GM12801 (cell line): Measurements from ENCODE around the gene CCNY.

Source experiments
- TF ChIP-seq, protein P1 (sequence below): IDR thresholded peaks from one replicate; pipeline ENCODE4 v1.5.1; 2011; ENCODE audit warnings: control low read depth; ENCODE audit not compliant: insufficient read length; ENCODE audit errors: extremely low read depth

CCNY gene

DNA sequence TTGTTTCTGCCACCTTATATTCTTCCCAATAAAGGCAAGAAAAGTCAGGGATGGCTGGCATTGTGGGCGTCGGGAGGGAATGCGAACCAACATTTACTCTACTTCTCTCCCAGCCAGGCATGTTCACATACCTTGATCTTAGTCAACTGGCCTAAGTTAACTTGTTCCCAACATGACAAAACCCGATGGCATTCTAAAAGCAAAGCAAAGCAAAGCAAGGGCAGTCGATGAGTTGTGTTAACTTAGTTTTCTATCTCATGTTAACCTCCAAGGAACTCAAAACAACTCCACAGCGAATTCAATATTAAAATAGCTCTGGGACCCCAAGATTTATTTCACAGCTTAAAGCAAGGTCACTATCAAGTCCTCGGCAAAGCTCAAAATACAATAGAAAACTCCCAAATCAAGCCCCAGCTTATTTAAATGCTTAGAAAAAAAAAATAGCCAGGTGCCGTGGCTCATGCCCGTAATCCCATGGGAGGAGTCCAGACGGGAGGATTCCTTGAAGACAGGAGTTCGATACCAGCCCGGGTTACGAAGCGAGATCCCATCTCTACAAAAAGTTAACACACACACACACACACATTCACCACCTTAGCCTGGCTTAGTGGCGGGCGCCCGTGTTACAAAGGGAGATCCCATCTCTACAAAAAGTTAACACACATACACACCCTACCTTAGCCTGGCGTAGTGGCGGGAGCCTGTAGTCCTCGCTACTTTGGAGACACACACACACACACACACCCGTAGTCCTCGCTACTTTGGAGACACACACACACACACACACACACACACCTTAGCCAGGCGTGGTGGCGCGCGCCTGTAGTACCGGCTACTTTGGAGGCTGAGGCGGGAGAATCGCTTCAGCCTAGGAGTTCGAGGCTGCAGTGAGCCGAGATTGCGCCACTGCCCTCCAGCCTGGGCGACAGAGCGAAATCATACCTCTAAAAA is 901 bp upstream of the CCNY start:
- TF ChIP-seq, protein P1, sequence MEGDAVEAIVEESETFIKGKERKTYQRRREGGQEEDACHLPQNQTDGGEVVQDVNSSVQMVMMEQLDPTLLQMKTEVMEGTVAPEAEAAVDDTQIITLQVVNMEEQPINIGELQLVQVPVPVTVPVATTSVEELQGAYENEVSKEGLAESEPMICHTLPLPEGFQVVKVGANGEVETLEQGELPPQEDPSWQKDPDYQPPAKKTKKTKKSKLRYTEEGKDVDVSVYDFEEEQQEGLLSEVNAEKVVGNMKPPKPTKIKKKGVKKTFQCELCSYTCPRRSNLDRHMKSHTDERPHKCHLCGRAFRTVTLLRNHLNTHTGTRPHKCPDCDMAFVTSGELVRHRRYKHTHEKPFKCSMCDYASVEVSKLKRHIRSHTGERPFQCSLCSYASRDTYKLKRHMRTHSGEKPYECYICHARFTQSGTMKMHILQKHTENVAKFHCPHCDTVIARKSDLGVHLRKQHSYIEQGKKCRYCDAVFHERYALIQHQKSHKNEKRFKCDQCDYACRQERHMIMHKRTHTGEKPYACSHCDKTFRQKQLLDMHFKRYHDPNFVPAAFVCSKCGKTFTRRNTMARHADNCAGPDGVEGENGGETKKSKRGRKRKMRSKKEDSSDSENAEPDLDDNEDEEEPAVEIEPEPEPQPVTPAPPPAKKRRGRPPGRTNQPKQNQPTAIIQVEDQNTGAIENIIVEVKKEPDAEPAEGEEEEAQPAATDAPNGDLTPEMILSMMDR = no peak

DNA sequence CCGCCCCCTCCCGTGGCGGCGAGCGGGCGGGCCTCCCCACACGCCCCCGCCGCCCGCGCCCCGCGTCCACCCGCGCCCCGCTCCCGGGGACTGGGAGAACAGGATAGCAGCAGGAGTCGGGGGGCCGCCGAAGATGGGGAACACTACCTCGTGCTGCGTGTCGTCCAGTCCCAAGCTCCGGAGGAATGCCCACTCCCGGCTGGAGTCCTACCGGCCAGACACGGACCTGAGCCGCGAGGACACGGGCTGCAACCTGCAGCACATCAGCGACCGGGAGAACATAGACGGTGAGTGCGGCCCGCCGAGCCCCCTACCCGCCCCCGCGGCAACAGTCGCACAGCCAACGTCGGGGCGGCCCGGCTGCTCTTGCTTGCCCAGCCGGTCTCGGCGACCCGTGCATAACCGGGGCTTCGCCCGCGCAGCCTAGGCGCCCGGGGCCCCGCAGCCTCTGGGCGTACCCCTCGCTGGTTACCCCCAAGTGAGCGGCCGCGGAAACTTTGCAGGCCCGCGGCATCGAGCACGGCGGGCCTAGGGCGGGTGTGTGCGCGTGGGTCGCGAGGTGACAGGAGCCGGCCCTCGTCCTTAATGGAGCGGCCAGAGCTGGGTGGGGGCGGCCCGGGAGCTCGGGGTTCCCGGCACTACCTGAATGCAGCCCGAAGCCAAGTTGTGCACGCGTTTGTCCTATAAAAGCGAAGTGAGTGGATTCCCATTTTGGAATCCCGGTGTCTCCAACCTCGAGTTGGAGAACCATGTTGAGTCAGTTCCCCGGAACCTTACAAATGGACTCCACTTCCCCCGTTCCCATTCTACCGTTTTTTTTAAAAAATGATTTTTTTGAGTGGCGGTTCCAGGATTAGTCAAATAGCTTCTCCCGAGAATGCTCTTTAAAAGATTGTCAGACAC is 863 bp downstream of the CCNY start:
- TF ChIP-seq, protein P1 = no peak

DNA sequence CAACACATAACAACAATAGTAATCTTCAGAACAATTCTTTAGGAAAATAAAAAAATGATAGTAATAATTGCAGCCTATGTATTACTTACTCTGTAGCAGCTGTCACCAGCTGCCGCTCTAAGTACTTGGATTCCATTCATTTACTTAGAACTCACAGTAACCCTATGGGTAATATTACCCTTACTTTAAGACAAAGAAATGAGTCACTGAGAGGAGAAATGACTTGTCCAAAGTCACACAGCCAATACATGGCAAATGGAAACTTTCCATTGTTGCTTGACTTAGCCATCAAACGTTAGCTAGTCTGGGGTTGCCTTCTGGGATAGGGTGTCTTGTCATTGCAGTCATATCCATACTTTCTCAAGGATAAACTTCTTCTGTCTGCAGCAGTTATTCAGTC is 3.6 kb downstream of the CCNY start:
- TF ChIP-seq, protein P1 = no peak

DNA sequence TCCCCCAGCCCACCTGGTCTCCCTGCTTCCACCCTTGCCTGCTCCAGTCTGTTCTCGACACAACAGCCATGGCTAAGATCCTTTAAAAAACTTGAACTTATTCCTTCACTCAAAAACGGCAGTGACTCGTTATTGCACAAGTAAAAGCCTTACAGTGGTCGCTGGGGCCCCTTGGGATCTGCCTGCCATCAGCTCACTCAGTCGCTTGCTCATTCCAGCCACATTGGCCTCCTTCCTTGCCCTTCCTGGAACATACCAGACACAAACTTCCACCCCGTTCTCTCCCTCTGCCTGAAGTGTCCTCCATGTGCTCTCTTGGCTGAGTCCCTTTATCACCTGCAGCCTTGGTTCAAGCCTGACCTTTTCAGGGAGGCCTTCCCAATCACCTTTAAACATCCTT is 4.7 kb downstream of the CCNY start:
- TF ChIP-seq, protein P1 = no peak

DNA sequence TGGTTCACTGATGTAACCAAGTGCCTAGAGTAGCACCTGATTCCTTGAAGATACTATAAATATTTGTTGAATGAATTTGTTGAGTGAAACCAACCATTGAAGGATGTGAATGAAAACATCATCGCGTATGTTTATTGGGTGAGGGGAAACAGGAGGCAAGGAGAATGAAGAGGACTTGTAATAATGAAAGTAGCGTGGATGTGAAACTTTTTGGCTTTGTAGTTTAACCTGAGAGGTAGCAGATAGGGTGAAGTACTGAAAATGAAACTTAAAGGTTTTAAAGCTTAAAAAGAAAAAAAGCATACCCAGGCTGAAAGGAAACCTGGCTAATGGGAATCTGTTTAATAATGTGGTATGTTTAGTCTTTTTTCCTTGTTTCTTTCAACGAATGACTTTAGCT is 5.2 kb downstream of the CCNY start:
- TF ChIP-seq, protein P1 = no peak

DNA sequence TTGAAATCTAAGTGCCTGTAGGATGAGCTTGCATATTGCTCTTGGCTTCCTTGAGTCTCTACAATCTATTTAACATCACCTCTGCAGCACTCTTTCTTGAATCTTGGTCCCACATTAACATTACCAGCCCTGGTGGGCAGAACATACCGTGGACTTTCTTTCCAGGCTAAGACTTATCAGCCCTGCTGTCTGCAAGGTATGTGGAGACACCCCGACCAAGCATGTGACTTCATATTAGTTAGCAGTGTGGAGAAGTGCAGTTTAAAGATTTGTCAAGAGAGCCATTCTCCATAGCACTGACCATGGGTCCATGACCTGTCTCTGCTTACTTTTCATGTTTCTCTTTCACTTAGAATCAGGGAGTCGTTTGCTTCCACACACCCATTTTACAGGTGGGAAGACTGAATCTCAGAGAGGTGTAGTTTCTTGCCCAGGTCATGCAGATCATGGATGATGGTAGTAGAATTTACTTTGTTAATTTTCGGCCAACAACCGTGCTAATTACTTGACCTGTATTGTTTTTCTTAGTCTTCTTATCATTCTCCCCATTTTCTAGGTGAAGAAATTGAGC is 6.0 kb downstream of the CCNY start:
- TF ChIP-seq, protein P1 = no peak

DNA sequence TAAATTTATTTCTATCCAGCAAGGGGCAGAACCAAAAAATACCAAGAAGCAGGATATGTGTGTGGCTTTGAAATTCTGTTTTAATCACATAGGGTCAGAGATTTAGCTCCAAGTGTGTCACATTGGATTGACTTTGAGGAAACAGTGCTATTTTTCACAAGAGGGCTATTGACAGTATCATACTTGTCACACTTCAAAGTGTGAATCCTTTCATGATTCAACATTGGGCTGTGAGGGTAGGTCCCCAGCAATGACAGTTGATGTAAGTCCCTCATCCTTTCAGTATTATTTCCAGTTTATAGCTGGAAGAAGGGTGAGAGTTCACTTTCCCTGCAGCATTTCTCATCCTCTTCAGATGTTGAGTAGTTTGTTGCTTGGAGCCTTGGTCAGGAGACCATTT is 7.4 kb downstream of the CCNY start:
- TF ChIP-seq, protein P1 = no peak
